ENCODE measurements around the gene TCF25. TPM values are rescaled to one million over a fixed set of nuclear protein-coding genes. Genes with fewer than 3 reads are reported as not detected.

TCF25 gene
- total RNA-seq, 2 experiments from 2014 or later, result 218 to 243 TPM

GRCh38 chr16:89853306-89853993, 19.9 kb upstream of the TCF25 start:
- no peaks in the 10 kb centered on the region for H3K36me3 Mint-ChIP-seq
- POLR2A ChIA-PET, result no interaction called here
- H3K9me3 Mint-ChIP-seq, result no peaks in the 10 kb centered on the region
- H3K4me1 Mint-ChIP-seq, result no peaks in the 10 kb centered on the region
- no peak for DNase-seq
- H3K27ac Mint-ChIP-seq, result no peak overlapping the region
- peaks cover 5% of the 10 kb centered on the region for H3K27me3 Mint-ChIP-seq
- no peak overlapping the region for H3K4me3 Mint-ChIP-seq
- ATAC-seq (ENCODE audit: low read depth), result no peak

- POLR2A ChIA-PET, result interaction anchor here (0.6 kb wide), 1 partner anchor 14 kb away, joined by 4 read pairs; no protein-coding TSS in a partner anchor
- Mint-ChIP-seq H3K4me3 (no peak overlapping the region), H3K9me3 (no peaks in the 10 kb centered on the region), H3K27me3 (peaks cover 5% of the 10 kb centered on the region), H3K36me3 (no peaks in the 10 kb centered on the region), H3K27ac (no peak overlapping the region), H3K4me1 (peaks cover 1% of the 10 kb centered on the region)
- no peak for DNase-seq
- no peak for ATAC-seq (ENCODE audit: low read depth)
Measured at GRCh38 chr16:89855301-89855945, 18.0 kb upstream of the TCF25 start.

- POLR2A ChIA-PET, result interaction anchor here (0.6 kb wide), 1 partner anchor 14 kb away, joined by 4 read pairs; no protein-coding TSS in a partner anchor
- H3K27me3 Mint-ChIP-seq, result peaks cover 4% of the 10 kb centered on the region
- no peak overlapping the region for H3K27ac Mint-ChIP-seq
- H3K9me3 Mint-ChIP-seq, result no peaks in the 10 kb centered on the region
- H3K4me1 Mint-ChIP-seq, result peaks cover 4% of the 10 kb centered on the region
- no peaks in the 10 kb centered on the region for H3K36me3 Mint-ChIP-seq
- DNase-seq (no peak), ATAC-seq (ENCODE audit: low read depth) (no peak)
- H3K4me3 Mint-ChIP-seq, result no peak overlapping the region
Measured at GRCh38 chr16:89855986-89856385, 17.4 kb upstream of the TCF25 start.

GRCh38 chr16:89858973-89859614, 14.3 kb upstream of the TCF25 start:
- no peaks in the 10 kb centered on the region for H3K9me3 Mint-ChIP-seq
- DNase-seq, result no peak
- no peak for ATAC-seq (ENCODE audit: low read depth)
- H3K4me3 Mint-ChIP-seq, result no peak overlapping the region
- H3K4me1 Mint-ChIP-seq, result peaks cover 21% of the 10 kb centered on the region
- H3K27ac Mint-ChIP-seq, result no peak overlapping the region
- H3K36me3 Mint-ChIP-seq, result no peaks in the 10 kb centered on the region
- POLR2A ChIA-PET, result interaction anchor here (3.1 kb wide), 1 partner anchor 14 kb away, joined by 16 read pairs; the partner anchor contains the start of gene TCF25
- H3K27me3 Mint-ChIP-seq, result no peaks in the 10 kb centered on the region

GRCh38 chr16:89859615-89860007, 13.8 kb upstream of the TCF25 start:
- Mint-ChIP-seq H3K4me1 (peaks cover 26% of the 10 kb centered on the region), H3K27me3 (no peaks in the 10 kb centered on the region), H3K27ac (no peak overlapping the region), H3K9me3 (no peaks in the 10 kb centered on the region), H3K36me3 (no peaks in the 10 kb centered on the region), H3K4me3 (no peak overlapping the region)
- no peak for ATAC-seq (ENCODE audit: low read depth)
- POLR2A ChIA-PET, result interaction anchor here (1.0 to 3.1 kb wide), 3 partner anchors 13 to 153 kb away, joined by 3 to 16 read pairs (median 13); partner anchors contain the start of gene TCF25
- DNase-seq, result no peak

GRCh38 chr16:89860747-89861304, 12.6 kb upstream of the TCF25 start:
- DNase-seq (peak; percentile 90), ATAC-seq (ENCODE audit: low read depth) (peak; percentile 75)
- H3K27me3 Mint-ChIP-seq, result no peaks in the 10 kb centered on the region
- H3K4me1 Mint-ChIP-seq, result peaks cover 29% of the 10 kb centered on the region
- H3K4me3 Mint-ChIP-seq, result no peak overlapping the region
- peaks cover 3% of the 10 kb centered on the region for H3K36me3 Mint-ChIP-seq
- POLR2A ChIA-PET, result interaction anchor here (0.5 to 3.1 kb wide), 9 partner anchors 12 to 357 kb away, joined by 3 to 16 read pairs (median 4); partner anchors contain the start of gene TCF25
- H3K9me3 Mint-ChIP-seq, result peaks cover 1% of the 10 kb centered on the region
- H3K27ac Mint-ChIP-seq, result peak overlapping the region; percentile 2

- H3K36me3 Mint-ChIP-seq, result peaks cover 4% of the 10 kb centered on the region
- POLR2A ChIA-PET, result interaction anchor here (0.5 to 3.1 kb wide), 8 partner anchors 11 to 358 kb away, joined by 3 to 16 read pairs (median 5); partner anchors contain the start of gene TCF25
- DNase-seq (no peak), ATAC-seq (ENCODE audit: low read depth) (no peak)
- no peaks in the 10 kb centered on the region for H3K27me3 Mint-ChIP-seq
- peaks cover 29% of the 10 kb centered on the region for H3K4me1 Mint-ChIP-seq
- peaks cover 1% of the 10 kb centered on the region for H3K9me3 Mint-ChIP-seq
- no peak overlapping the region for H3K27ac Mint-ChIP-seq
- no peak overlapping the region for H3K4me3 Mint-ChIP-seq
Measured at GRCh38 chr16:89861648-89862047, 11.7 kb upstream of the TCF25 start.

- peaks cover 29% of the 10 kb centered on the region for H3K4me1 Mint-ChIP-seq
- POLR2A ChIA-PET, result interaction anchor here (0.7 to 2.2 kb wide), 3 partner anchors 10 to 46 kb away, joined by 3 to 44 read pairs (median 3); partner anchors contain the start of gene TCF25
- peak overlapping the region; percentile 63 for H3K4me3 Mint-ChIP-seq
Measured at GRCh38 chr16:89862732-89863131, 10.7 kb upstream of the TCF25 start.

GRCh38 chr16:89863741-89864526, 9.5 kb upstream of the TCF25 start:
- DNase-seq (peak; percentile 52), ATAC-seq (ENCODE audit: low read depth) (peak; percentile 63)
- POLR2A ChIA-PET, result interaction anchor here (0.5 to 2.3 kb wide), 12 partner anchors 9 to 1294 kb away, joined by 3 to 44 read pairs (median 3); partner anchors contain the start of genes SPATA2L, TCF25 and ZC3H18
- Mint-ChIP-seq H3K36me3 (peaks cover 5% of the 10 kb centered on the region), H3K4me1 (peaks cover 29% of the 10 kb centered on the region), H3K27me3 (no peaks in the 10 kb centered on the region), H3K9me3 (peaks cover 1% of the 10 kb centered on the region), H3K4me3 (peak overlapping the region; percentile 63), H3K27ac (peak overlapping the region; percentile 87)

More at GRCh38 chr16:89862732-89863131, 10.7 kb upstream of the TCF25 start:
- H3K27me3 Mint-ChIP-seq, result no peaks in the 10 kb centered on the region
- DNase-seq (no peak), ATAC-seq (ENCODE audit: low read depth) (no peak)
- peak overlapping the region; percentile 87 for H3K27ac Mint-ChIP-seq
- peaks cover 1% of the 10 kb centered on the region for H3K9me3 Mint-ChIP-seq
- peaks cover 5% of the 10 kb centered on the region for H3K36me3 Mint-ChIP-seq

- peak overlapping the region; percentile 87 for H3K27ac Mint-ChIP-seq
- H3K4me3 Mint-ChIP-seq, result peak overlapping the region; percentile 63
- DNase-seq, result no peak
- ATAC-seq (ENCODE audit: low read depth), result no peak
- peaks cover 29% of the 10 kb centered on the region for H3K4me1 Mint-ChIP-seq
- POLR2A ChIA-PET, result interaction anchor here (0.5 to 2.3 kb wide), 8 partner anchors 9 to 1294 kb away, joined by 3 to 44 read pairs (median 4); partner anchors contain the start of genes SPATA2L, TCF25 and ZC3H18
- H3K27me3 Mint-ChIP-seq, result no peaks in the 10 kb centered on the region
- peaks cover 1% of the 10 kb centered on the region for H3K9me3 Mint-ChIP-seq
- H3K36me3 Mint-ChIP-seq, result peaks cover 5% of the 10 kb centered on the region
Measured at GRCh38 chr16:89864527-89864820, 8.9 kb upstream of the TCF25 start.

GRCh38 chr16:89867918-89868317, 5.5 kb upstream of the TCF25 start:
- Mint-ChIP-seq H3K27me3 (no peaks in the 10 kb centered on the region), H3K27ac (no peak overlapping the region), H3K4me1 (peaks cover 21% of the 10 kb centered on the region), H3K9me3 (peaks cover 1% of the 10 kb centered on the region), H3K36me3 (peaks cover 7% of the 10 kb centered on the region), H3K4me3 (no peak overlapping the region)
- POLR2A ChIA-PET, result no interaction called here
- ATAC-seq (ENCODE audit: low read depth), result no peak
- no peak for DNase-seq

- peaks cover 6% of the 10 kb centered on the region for H3K4me1 Mint-ChIP-seq
- no peak overlapping the region for H3K27ac Mint-ChIP-seq
- ATAC-seq (ENCODE audit: low read depth) (no peak), DNase-seq (no peak)
- POLR2A ChIA-PET, result no interaction called here
- H3K4me3 Mint-ChIP-seq, result no peak overlapping the region
- peaks cover 13% of the 10 kb centered on the region for H3K36me3 Mint-ChIP-seq
- no peaks in the 10 kb centered on the region for H3K27me3 Mint-ChIP-seq
- peaks cover 1% of the 10 kb centered on the region for H3K9me3 Mint-ChIP-seq
Measured at GRCh38 chr16:89869911-89870310, 3.5 kb upstream of the TCF25 start.

Measured in activated naive CD8-positive, alpha-beta T cell treated with anti-CD3 and anti-CD28 coated beads, Interleukin-2, amount 10 ng/mL, durations not matched to agents 7 days and 5 days (primary cell).